OCI-LY1 (cell line): ENCODE measurements around the gene SGPP2.

Experiments
- EZH2 ChIP-seq: fragments of 200-600 bp; sonication (generic), shearing (Covaris generic); IDR thresholded peaks from 2 replicates; pipeline ENCODE4 v1.8.0; 2017; ENCODE audit warnings: borderline replicate concordance, mixed run types, mild to moderate bottlenecking, antibody characterized with exemption, low read length, moderate library complexity, mixed read lengths
- TF ChIP-seq, protein P1 (sequence below): fragments of 200-600 bp; sonication (generic), shearing (Covaris generic); IDR thresholded peaks from 2 replicates; pipeline ENCODE4 v1.5.1; 2017; ENCODE audit warnings: mild to moderate bottlenecking, antibody characterized with exemption, low read length, moderate library complexity, mixed read lengths

DNA sequence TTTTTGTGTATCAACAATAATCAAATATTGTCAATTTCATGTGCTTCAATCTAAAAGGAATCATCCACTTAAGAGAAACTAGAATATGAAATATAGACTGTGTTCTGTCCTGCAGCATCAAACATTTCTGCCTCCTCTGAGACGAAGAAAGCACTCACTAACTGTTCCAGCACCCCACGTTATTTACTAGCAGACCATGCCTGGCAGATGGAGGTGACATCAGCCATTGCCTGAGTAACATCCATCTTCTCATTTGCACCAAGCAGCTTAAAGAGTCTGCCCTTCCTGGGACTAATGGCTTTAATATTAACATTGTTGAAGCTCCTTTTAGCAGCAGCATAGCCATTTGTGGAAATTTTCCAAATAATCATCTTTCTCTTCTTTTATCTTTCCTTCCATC, 25.7 kb downstream of the SGPP2 start:
- TF ChIP-seq, protein P1, sequence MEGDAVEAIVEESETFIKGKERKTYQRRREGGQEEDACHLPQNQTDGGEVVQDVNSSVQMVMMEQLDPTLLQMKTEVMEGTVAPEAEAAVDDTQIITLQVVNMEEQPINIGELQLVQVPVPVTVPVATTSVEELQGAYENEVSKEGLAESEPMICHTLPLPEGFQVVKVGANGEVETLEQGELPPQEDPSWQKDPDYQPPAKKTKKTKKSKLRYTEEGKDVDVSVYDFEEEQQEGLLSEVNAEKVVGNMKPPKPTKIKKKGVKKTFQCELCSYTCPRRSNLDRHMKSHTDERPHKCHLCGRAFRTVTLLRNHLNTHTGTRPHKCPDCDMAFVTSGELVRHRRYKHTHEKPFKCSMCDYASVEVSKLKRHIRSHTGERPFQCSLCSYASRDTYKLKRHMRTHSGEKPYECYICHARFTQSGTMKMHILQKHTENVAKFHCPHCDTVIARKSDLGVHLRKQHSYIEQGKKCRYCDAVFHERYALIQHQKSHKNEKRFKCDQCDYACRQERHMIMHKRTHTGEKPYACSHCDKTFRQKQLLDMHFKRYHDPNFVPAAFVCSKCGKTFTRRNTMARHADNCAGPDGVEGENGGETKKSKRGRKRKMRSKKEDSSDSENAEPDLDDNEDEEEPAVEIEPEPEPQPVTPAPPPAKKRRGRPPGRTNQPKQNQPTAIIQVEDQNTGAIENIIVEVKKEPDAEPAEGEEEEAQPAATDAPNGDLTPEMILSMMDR, result no peak
- TF ChIP-seq EZH2, result no peak
